Right lobe of liver (tissue), 4 donors: ENCODE data around the gene MXRA5.

Experiments used
- CTCF ChIP-seq, 4 donors: fragments of 200-600 bp in 3 of 4; fragments of 450-650 bp in 1 of 4; IDR thresholded peaks; one replicate each; pipeline versions ENCODE4 v1.5.1 to v1.8.0; 2016 to 2022; ENCODE audit warnings: antibody characterized with exemption in 4 of 4, mild to moderate bottlenecking in 2 of 4
- POLR2A ChIP-seq: fragments of 450-650 bp; IDR thresholded peaks from one replicate; pipeline ENCODE4 v1.6.1; 2017; ENCODE audit warnings: antibody characterized with exemption, mild to moderate bottlenecking
- donor health status: DM: no; HTN: no; CAD: no.
- donor health status: DM: no; HTN: no; CAD: no.
- donor health status: DM: no; HTN: yes; CAD: no.

- TF ChIP-seq POLR2A (no peak), CTCF (IDR thresholded peaks at IDR 0.05) (no peak)
These were observed 82.7 kb downstream of the MXRA5 start for GRCh38 chrX:3263681-3264126.
